HG03045 (cell line): Measurements from ENCODE around the gene UBE2D4.
"Not testable (repeated sequence)": the region's sequence is repeated elsewhere in the genome, so short reads cannot be mapped to it uniquely, and the experiment has no call there.

Experiments used
- ATAC-seq: cut with Tn5 transposase; IDR thresholded peaks from one replicate; pipeline ENCODE4 v1.9.1; 2021; ENCODE audit warnings: mild to moderate bottlenecking, moderate library complexity; ENCODE audit not compliant: unreplicated experiment

UBE2D4 gene

GRCh38 chr7:43960933-43961332, 34.7 kb downstream of the UBE2D4 start:
- ATAC-seq = no peak

- not testable (repeated sequence) for ATAC-seq
Measured at GRCh38 chr7:43966392-43966791, 40.2 kb downstream of the UBE2D4 start.

GRCh38 chr7:43968172-43969040, 42.2 kb downstream of the UBE2D4 start:
- not testable (repeated sequence) for ATAC-seq

GRCh38 chr7:43969586-43969985, 43.4 kb downstream of the UBE2D4 start:
- ATAC-seq = not testable (repeated sequence)

- ATAC-seq = not testable (repeated sequence)
Measured at GRCh38 chr7:43970698-43971097, 44.5 kb downstream of the UBE2D4 start.

GRCh38 chr7:43974033-43974573, 47.9 kb downstream of the UBE2D4 start:
- not testable (repeated sequence) for ATAC-seq

- ATAC-seq = not testable (repeated sequence)
Measured at GRCh38 chr7:43974725-43975482, 48.7 kb downstream of the UBE2D4 start.

GRCh38 chr7:43977525-43977924, 51.3 kb downstream of the UBE2D4 start:
- no peak for ATAC-seq

GRCh38 chr7:43978102-43978501, 51.9 kb downstream of the UBE2D4 start:
- not testable (repeated sequence) for ATAC-seq

- ATAC-seq = not testable (repeated sequence)
Measured at GRCh38 chr7:43982848-43983247, 56.6 kb downstream of the UBE2D4 start.

GRCh38 chr7:43983736-43984135, 57.5 kb downstream of the UBE2D4 start:
- not testable (repeated sequence) for ATAC-seq

- ATAC-seq = peak; percentile 78
Measured at GRCh38 chr7:43985904-43986864, 59.9 kb downstream of the UBE2D4 start.

GRCh38 chr7:43987476-43987875, 61.2 kb downstream of the UBE2D4 start:
- not testable (repeated sequence) for ATAC-seq

GRCh38 chr7:43990011-43990585, 63.9 kb downstream of the UBE2D4 start:
- ATAC-seq = not testable (repeated sequence)

GRCh38 chr7:43990829-43991228, 64.6 kb downstream of the UBE2D4 start:
- not testable (repeated sequence) for ATAC-seq

GRCh38 chr7:43992896-43993295, 66.7 kb downstream of the UBE2D4 start:
- ATAC-seq = peak; percentile 73

- ATAC-seq = not testable (repeated sequence)
Measured at GRCh38 chr7:43994681-43995080, 68.4 kb downstream of the UBE2D4 start.

- not testable (repeated sequence) for ATAC-seq
Measured at GRCh38 chr7:43997532-43997931, 71.3 kb downstream of the UBE2D4 start, which contains the start of gene SPDYE1. Gene SPDYE1 (plus strand): TSS chr7:43997897. CDS start chr7:43999950, 2,053 bp downstream.
